CD4-positive, alpha-beta T cell treated with Interleukin-2 at 100 ng/mL for 4 hours (primary cell): ENCODE measurements around the gene GRIN2A.

Experiments used
- DNase-seq: peaks from one replicate; pipeline ENCODE4 v3.0.0-alpha.2; 2020; ENCODE audit warnings: low spot score

Gene GRIN2A

GRCh38 chr16:10181196-10182162 lies 749 bp downstream of the GRIN2A start:
- DNase-seq = no peak

GRCh38 chr16:10180771-10181163 lies 1.5 kb downstream of the GRIN2A start:
- DNase-seq = no peak

GRCh38 chr16:10180042-10180770 lies 2.0 kb downstream of the GRIN2A start:
- DNase-seq = no peak

GRCh38 chr16:10178526-10178925 lies 3.7 kb downstream of the GRIN2A start:
- DNase-seq = no peak

- no peak for DNase-seq
These were observed 4.1 kb downstream of the GRIN2A start for GRCh38 chr16:10178080-10178479.

GRCh38 chr16:10172848-10173655 lies 9.2 kb downstream of the GRIN2A start:
- no peak for DNase-seq

- no peak for DNase-seq
These were observed 11.0 kb downstream of the GRIN2A start for GRCh38 chr16:10171221-10171620.

- DNase-seq = no peak
These were observed 12.3 kb downstream of the GRIN2A start for GRCh38 chr16:10169904-10170410.

GRCh38 chr16:10169031-10169430 lies 13.2 kb downstream of the GRIN2A start:
- DNase-seq = no peak

- DNase-seq = no peak
These were observed 14.0 kb downstream of the GRIN2A start for GRCh38 chr16:10168258-10168657.

GRCh38 chr16:10165643-10166042 lies 16.6 kb downstream of the GRIN2A start:
- no peak for DNase-seq

GRCh38 chr16:10162981-10163380 lies 19.2 kb downstream of the GRIN2A start:
- DNase-seq = no peak

- no peak for DNase-seq
These were observed 26.1 kb downstream of the GRIN2A start for GRCh38 chr16:10156099-10156498.

GRCh38 chr16:10154389-10154788 lies 27.8 kb downstream of the GRIN2A start:
- DNase-seq = no peak

GRCh38 chr16:10153985-10154384 lies 28.2 kb downstream of the GRIN2A start:
- DNase-seq = no peak

GRCh38 chr16:10151718-10152117 lies 30.5 kb downstream of the GRIN2A start:
- DNase-seq = no peak

GRCh38 chr16:10150906-10151305 lies 31.3 kb downstream of the GRIN2A start:
- DNase-seq = no peak

GRCh38 chr16:10145542-10146035 lies 36.6 kb downstream of the GRIN2A start:
- no peak for DNase-seq

- DNase-seq = no peak
These were observed 40.6 kb downstream of the GRIN2A start for GRCh38 chr16:10141671-10142070.

GRCh38 chr16:10138881-10139280 lies 43.3 kb downstream of the GRIN2A start:
- no peak for DNase-seq

GRCh38 chr16:10137341-10137740 lies 44.9 kb downstream of the GRIN2A start:
- DNase-seq = no peak

- no peak for DNase-seq
These were observed 45.3 kb downstream of the GRIN2A start for GRCh38 chr16:10136916-10137315.
